HT1080 (cell line): ENCODE measurements around the gene NUP210L. TPM values are rescaled to one million over a fixed set of nuclear protein-coding genes. Genes with fewer than 3 reads are reported as not detected.

Experiments
- DNase-seq: peaks from one replicate; pipeline ENCODE4 v3.0.0-alpha.2; 2015; ENCODE audit warnings: low read depth
- polyA plus RNA-seq, 2 experiments: library from polyadenylated mRNA; depleted of rRNA; stranded (reverse); fragments of >200 nt; gene quantifications; 2 replicates each; pipeline ENCODE4 v1.2.3, GENCODE V29; 2015
- total RNA-seq: library from RNA; depleted of rRNA; stranded (reverse); fragments of >200 nt; shearing (Covaris generic); gene quantifications from 2 replicates; pipeline ENCODE4 v1.2.3, GENCODE V29; 2014; rRNA removed

Gene NUP210L
- 0.03 TPM in 1 of 2 replicates, not detected in the other for total RNA-seq
- not detected in 2 replicates for polyA plus RNA-seq (2015; cell fraction: cytosol; rRNA removed)
- polyA plus RNA-seq (2015; cell fraction: nucleus; rRNA removed), result 0.05 TPM in 1 of 2 replicates, not detected in the other

- no peak for DNase-seq
Observed at GRCh38 chr1:154154534-154155191, at the start of gene NUP210L. NUP210L (minus strand) TSS chr1:154155073.

- DNase-seq, result peak; percentile 24
Observed at GRCh38 chr1:154199563-154199879, 44.6 kb upstream of the NUP210L start.

- DNase-seq, result peak; percentile 51
Observed at GRCh38 chr1:154198756-154199562, 44.1 kb upstream of the NUP210L start.

GRCh38 chr1:154193821-154194220 is 38.9 kb upstream of the NUP210L start:
- DNase-seq, result peak; percentile 56

- no peak for DNase-seq
Observed at GRCh38 chr1:154192476-154192875, 37.6 kb upstream of the NUP210L start.

- DNase-seq, result no peak
Observed at GRCh38 chr1:154191990-154192461, 37.2 kb upstream of the NUP210L start, which contains the start of gene TPM3. TPM3 (minus strand) TSS chr1:154192100; CDS start chr1:154192018, 82 bp downstream.

- peak; percentile 46 for DNase-seq
Observed at GRCh38 chr1:154190550-154190949, 35.7 kb upstream of the NUP210L start.

GRCh38 chr1:154186852-154187501 is 32.1 kb upstream of the NUP210L start:
- no peak for DNase-seq

GRCh38 chr1:154186177-154186576 is 31.3 kb upstream of the NUP210L start:
- peak; percentile 53 for DNase-seq

- peak; percentile 99 for DNase-seq
Observed at GRCh38 chr1:154183046-154183915, 28.4 kb upstream of the NUP210L start.

- peak; percentile 85 for DNase-seq
Observed at GRCh38 chr1:154182344-154183045, 27.6 kb upstream of the NUP210L start.

GRCh38 chr1:154181944-154182343 is 27.1 kb upstream of the NUP210L start:
- no peak for DNase-seq

GRCh38 chr1:154179946-154180687 is 25.2 kb upstream of the NUP210L start:
- no peak for DNase-seq

GRCh38 chr1:154178911-154179811 is 24.3 kb upstream of the NUP210L start:
- no peak for DNase-seq

GRCh38 chr1:154178013-154178412 is 23.1 kb upstream of the NUP210L start:
- DNase-seq, result no peak

GRCh38 chr1:154176337-154176736 is 21.5 kb upstream of the NUP210L start:
- peak; percentile 67 for DNase-seq

- DNase-seq, result no peak
Observed at GRCh38 chr1:154174654-154175053, 19.8 kb upstream of the NUP210L start.

- no peak for DNase-seq
Observed at GRCh38 chr1:154171880-154172279, 17.0 kb upstream of the NUP210L start.
